ENCODE measurements around the gene CRTC2. TPM values are rescaled to one million over a fixed set of nuclear protein-coding genes. Genes with fewer than 3 reads are reported as not detected.
"Not testable (repeated sequence)": the region's sequence is repeated elsewhere in the genome, so short reads cannot be mapped to it uniquely, and the experiment has no call there.

The CRTC2 gene
- total RNA-seq = 103 and 107 TPM in 2 replicates

DNA sequence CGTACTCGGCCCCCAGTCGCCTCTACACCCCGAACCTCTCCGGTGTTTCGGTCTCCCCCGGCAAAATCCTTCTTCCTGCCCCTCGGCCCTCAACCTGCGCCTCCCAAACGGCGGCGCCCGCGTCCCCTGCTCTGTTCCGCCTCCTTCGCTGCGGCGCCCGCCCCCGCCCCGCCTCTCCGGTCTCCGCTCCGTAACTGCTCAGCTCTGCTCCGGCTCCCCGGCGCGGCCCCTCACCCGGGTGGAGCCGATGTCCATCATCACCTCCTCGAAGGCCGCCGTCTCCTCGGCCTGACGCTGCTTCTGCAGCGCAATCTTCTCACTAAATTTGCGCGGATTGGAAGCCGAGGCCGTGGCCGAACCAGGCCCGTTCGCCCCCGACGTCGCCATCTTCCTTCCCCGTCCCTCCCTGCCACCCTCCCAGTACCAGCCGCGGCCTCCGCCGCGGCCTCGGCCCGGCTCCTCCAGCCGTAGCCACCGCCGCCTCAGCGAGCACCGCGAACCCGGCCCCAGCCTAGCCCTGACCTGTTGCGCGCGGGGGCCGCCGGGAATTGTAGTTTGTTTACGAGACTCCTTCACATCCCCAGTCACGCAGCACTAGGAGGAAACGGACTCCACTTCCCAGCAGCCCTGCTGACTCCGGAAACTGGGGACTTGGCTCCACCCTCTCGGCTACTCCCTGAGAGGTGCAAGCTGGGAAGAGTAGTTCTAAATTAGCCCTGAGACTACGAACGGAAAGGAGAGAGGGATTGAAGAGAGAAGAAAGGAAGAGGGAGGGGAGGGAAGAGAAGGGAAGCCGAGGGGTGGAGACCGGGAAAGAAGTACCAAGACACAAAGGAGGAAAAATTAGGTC, at the start of gene CRTC2:
Gene CRTC2, minus strand, starts transcription at position 502 of the 850 bp plus-strand sequence. Its CDS starts 115 bp downstream, at position 387.
- intact Hi-C loops (cut with micrococcal nuclease) = loop anchor here (2.0 to 5.0 kb wide), 4 partner anchors 32 to 301 kb away; partner anchors contain the start of genes INTS3, RPS27 and SNAPIN

- intact Hi-C loops (cut with micrococcal nuclease) = no loop called here
These were observed 47.7 kb upstream of the CRTC2 start for GRCh38 chr1:154006136-154006535.

DNA sequence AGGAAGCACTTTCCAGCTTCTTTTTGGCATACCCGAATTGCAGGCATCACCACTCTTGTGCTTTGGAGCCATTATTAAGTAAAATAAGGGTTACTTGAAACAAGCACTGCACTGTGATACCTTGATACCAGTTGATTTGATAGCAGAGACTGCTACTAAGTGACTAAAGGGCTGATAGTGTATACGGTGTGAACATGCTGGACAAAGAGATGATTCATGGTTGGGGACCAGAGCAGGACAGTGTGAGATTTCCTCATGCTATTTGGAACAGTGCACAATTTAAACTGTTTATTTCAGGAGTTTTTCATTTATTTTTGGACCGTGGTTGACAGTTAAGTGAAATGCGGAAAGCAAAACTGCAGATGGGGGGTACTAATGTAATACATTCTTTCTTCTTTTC, 42.0 kb upstream of the CRTC2 start:
- intact Hi-C loops (cut with micrococcal nuclease) = no loop called here

- intact Hi-C loops (cut with micrococcal nuclease) = not testable (repeated sequence)
These were observed 38.5 kb upstream of the CRTC2 start for GRCh38 chr1:153996882-153997281.

DNA sequence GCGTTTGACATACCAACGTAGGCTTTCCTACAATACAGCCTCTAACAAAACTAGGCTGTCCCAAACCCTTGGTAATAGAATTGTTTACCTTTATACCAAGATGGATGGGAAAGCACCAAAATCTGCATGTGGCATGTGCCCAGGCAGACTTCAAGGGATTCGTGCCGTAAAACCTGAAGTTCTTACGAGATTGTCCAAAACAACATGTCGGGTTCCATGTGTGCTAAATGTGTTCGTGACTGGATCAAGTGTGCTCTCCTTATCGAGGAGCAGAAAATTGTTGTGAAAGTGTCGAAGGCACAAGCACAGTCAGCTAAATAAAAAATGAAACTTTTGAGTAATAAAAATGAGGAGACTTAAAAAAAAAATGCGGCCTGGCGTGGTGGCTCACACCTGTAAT, 37.2 kb upstream of the CRTC2 start:
- intact Hi-C loops (cut with micrococcal nuclease) = no loop called here

- intact Hi-C loops (cut with micrococcal nuclease) = no loop called here
These were observed 36.8 kb upstream of the CRTC2 start for GRCh38 chr1:153995202-153995601.

GRCh38 chr1:153991806-153992205, 33.4 kb upstream of the CRTC2 start:
- intact Hi-C loops (cut with micrococcal nuclease) = loop anchor here (2.0 to 5.0 kb wide), 5 partner anchors 33 to 460 kb away; partner anchors contain the start of genes CRTC2 and UBAP2L

- intact Hi-C loops (cut with micrococcal nuclease) = loop anchor here (2.0 to 5.0 kb wide), 5 partner anchors 32 to 459 kb away; partner anchors contain the start of genes CRTC2 and UBAP2L
These were observed 32.8 kb upstream of the CRTC2 start for GRCh38 chr1:153991151-153991630.

- intact Hi-C loops (cut with micrococcal nuclease) = loop anchor here (1.0 to 5.0 kb wide), 17 partner anchors 13 to 458 kb away; partner anchors contain the start of genes CREB3L4, CRTC2, HAX1 and JTB
These were observed 32.2 kb upstream of the CRTC2 start, which contains the start of gene RPS27 for GRCh38 chr1:153990468-153991150. RPS27 (plus strand) TSS chr1:153990762; CDS start chr1:153990797, 35 bp downstream.

- intact Hi-C loops (cut with micrococcal nuclease) = loop anchor here (2.0 kb wide), 3 partner anchors 205 to 415 kb away; partner anchors contain the start of gene INTS3
These were observed 29.2 kb upstream of the CRTC2 start for GRCh38 chr1:153987621-153988020.

DNA sequence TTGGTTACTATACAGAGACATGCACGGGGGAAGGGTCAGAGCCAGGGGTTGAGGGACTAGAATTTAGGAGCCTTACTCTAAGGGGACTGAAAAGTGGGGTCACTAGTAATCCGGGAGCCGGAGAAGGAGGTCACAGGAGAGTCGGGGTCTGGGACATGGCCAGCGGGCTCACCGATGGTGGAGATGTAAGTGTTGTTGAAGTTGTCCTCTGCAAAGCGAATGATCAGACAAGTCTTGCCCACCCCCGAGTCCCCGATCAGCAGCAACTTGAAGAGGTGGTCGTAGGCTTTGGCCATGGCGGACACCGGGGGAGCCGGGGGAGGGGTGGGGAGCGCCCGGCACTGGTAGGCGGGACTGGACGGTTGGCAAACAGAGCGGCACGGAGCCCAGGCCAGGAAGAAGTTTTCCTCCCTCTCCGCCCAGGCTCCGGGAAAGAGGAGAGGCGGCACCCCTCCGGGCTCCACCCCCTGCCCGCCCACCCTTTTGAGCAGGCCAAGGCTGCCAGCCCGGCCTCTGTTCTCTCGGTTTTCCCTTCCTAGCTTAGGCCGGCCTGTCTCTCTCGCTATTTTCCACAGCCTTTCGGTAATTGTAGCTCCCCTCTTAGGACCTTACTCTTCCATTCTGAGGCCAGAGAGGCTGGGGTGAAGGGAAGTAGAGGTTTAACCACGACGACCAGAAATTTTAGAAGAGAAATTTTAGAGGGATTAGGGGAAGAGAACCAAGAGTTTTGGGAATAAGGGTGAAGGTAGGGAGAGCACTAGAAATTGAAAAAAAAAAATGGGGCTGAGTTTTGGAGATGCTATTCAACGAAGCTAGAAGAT, 27.7 kb upstream of the CRTC2 start, which contains the start of gene RAB13:
Gene RAB13, minus strand, starts transcription at position 399 of the 821 bp plus-strand sequence. Its CDS starts 103 bp downstream, at position 296.
- intact Hi-C loops (cut with micrococcal nuclease) = loop anchor here (1.0 to 2.0 kb wide), 12 partner anchors 9 to 413 kb away; partner anchors contain the start of genes CREB3L4, INTS3 and JTB

DNA sequence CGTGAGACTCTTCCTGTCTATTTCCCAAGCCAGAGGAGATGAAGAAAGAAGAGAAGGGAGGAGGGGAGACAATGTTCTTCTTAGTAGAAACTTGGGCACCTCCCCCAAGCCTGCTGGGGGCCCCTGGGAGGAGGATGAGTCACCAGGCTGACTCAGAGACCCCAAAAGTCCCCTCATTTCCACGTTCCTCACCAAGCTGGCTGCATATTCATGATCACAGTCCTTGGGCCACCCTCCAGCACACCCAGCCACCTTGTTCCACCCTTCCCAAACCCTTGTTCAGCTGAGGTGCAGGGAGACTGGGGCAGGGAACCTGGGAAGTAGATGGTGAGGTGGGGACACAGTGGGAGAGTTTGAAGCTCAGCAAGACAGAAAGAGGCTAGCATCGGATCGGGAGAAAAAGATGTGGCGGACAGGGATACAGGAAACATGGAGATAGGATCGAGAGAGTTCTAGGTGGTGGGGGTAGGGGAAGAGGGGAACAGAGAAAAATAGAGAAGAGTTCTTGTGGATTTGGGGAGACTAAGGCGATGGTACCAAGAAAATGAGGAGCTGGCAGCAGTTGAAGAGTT, 27.0 kb upstream of the CRTC2 start:
- intact Hi-C loops (cut with micrococcal nuclease) = no loop called here

DNA sequence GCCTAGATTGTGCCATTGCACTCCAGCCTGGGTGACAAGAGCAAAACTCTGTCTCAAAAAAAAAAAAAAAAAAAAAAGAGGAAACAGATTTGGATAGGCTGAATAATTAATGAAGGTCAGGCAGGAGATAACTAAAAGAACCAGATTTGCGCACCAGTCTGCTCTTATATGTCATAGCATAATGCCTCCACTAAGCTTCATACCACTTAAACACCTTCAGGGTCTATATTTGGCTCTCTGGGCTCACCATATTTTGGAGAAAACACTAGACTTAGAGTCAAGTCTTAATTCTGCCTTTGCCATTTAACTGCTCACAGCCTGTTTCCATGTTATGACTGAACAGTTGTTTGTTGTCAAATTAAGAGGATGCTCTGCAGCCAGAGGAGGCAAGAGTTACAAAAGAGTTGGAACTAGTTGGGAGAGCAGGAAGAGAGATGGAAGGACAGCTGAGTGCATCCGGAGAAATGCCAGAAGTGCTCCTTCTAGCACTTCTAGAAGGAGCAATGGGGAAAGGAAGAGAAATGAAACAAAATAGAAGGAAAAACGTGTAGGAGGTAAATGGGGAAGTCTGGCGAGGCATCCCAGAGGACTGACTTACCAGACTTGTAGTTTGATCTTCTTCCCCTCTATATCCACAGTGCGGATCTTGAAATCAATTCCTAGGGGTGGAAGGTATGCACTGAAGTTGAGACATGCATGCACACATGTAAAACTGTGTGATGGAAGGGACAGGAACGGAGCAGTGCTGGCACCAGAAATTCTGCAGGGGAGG, 25.9 kb upstream of the CRTC2 start:
- intact Hi-C loops (cut with micrococcal nuclease) = no loop called here

GRCh38 chr1:153981735-153982134, 23.3 kb upstream of the CRTC2 start:
- intact Hi-C loops (cut with micrococcal nuclease) = not testable (repeated sequence)

DNA sequence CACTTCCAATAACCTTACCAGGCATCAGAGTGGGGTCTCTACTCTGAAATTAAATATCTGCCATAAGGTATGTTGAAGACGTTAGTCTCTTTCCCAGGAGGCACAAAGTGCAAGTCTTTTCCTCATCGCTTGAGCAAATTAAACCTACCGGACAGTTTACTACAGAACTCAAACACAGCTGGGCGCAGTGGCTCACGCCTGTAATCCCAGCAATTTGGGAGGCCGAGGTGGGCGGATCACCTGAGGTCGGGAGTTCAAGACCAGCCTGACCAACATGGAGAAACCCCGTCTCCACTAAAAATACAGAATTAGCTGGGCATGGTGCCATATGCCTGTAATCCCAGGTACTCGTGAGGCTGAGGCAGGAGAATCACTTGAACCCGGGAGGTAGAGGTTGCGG, 20.7 kb upstream of the CRTC2 start:
- intact Hi-C loops (cut with micrococcal nuclease) = loop anchor here (5.0 kb wide), 2 partner anchors 178 to 348 kb away; partner anchors contain the start of genes ATP8B2 and NUP210L

DNA sequence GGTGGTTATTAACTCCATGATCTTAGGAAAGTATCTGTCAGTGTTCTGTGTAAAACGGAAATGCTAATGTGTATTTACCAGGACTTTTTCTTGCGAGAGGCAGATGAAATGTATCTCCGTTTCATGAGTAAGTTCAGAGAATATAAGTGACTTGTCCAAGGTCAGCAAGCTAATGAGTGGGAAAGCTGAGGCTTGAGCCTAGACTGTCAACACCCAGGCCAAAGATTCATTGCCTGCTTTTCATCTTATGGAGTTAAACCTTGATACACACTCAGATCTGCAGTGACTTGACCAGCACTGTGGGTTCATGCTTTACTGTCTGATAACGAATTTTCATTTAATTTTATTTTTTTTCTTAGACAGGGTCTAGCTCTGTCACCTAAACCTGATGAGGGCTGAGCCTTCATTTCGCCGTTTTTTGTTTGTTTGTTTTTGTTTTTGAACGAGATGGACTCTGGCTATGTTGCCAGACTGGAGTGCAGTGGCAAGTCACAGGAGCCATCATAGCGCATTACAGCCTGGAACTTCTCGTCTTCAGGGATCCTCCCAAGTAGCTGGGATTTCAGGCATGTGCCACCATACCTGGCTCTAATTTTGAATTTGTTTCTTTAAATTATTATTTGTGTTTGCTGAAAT, 20.0 kb upstream of the CRTC2 start:
- intact Hi-C loops (cut with micrococcal nuclease) = loop anchor here (5.0 kb wide), 2 partner anchors 179 to 349 kb away; partner anchors contain the start of genes ATP8B2 and NUP210L

GRCh38 chr1:153977250-153978240, 19.1 kb upstream of the CRTC2 start, which contains the start of gene JTB:
JTB (minus strand) TSS chr1:153977674; CDS start chr1:153977252, 422 bp downstream.
- intact Hi-C loops (cut with micrococcal nuclease) = loop anchor here (1.0 to 5.0 kb wide), 10 partner anchors 9 to 350 kb away; partner anchors contain the start of genes ATP8B2, CREB3L4, DENND4B and NUP210L
